Activated T-helper 1 cell treated with Interleukin-2 at 50 U/mL for 16 hours (primary cell): ENCODE measurements around the gene PDE1C.

Experiments used
- DNase-seq: peaks from one replicate; pipeline ENCODE4 v3.0.0-alpha.2; 2020; ENCODE audit warnings: low read depth

Gene PDE1C

DNA sequence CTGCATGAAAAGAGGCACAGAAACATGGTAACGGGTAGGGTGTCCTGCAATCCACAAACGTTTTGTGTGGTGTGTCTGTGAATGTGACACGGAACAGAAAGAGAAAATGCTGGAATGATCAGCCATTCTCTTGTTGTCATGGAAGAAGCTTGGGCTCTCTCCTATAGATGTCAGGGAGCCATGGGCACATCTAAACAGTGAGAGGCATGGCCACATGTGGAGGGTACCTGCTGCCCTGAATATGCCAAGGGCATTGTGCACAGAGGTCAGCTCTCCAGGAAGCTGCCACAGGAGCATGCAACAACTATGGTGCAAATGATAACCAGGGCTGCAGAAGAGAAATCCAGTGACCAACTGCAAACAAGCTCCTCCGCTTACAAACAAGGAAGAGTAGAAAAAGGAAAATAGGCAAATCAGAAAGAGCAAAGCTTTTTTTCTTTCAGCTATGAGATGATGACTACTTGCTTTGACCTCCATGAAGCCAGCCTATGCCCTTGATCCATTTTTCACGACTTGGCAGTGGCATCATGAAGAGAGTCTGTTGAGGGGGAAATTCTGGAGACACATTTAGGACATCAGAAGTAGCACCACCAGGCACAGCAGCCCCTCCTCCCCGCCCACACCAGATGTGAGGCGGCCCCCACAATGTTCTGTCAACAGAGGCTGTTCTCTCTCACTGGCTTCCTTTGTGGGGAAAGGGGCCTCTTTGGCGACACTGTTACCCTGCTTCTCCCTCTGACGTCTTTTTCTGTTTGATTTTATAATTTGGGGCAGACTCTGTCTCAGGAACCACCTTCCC, 4.8 kb upstream of the PDE1C start:
- DNase-seq = no peak

DNA sequence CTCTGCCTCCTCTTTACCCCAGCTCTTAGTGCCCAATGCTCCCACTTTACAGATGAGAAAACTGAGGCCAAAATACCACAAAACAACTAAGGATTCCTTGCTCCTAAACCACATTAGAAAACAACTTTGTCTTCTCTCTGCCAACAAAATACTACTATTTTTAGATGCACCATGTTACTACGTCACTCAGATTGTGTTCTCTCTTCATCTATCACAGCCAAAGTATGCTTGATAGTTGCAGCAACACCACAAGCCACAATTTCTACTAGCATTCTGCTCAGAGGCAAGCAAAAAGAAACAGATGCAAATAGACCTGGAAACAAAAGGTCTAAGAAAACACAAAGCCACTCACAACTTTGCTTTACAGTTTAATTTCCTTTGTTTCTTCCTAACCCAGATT, 3.3 kb upstream of the PDE1C start:
- DNase-seq = no peak

DNA sequence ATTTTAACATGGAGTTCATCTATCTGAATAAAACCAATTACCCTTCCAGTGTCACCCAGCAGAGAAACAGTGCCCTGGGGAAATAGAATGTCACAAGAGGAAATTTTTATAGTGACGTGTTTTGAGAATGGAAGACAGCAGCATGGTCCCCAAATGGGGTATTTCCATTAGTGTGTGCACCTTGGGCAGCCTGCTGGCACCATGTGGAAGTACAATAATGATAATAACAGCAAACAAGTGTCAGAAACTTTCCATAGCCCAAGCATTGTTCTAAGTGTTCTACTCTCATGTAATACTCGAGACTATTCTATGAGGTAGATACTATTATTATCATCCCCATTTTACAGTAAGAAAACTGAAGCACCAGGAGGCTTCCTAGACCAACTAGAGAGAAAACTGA, 2.2 kb upstream of the PDE1C start:
- DNase-seq = no peak

DNA sequence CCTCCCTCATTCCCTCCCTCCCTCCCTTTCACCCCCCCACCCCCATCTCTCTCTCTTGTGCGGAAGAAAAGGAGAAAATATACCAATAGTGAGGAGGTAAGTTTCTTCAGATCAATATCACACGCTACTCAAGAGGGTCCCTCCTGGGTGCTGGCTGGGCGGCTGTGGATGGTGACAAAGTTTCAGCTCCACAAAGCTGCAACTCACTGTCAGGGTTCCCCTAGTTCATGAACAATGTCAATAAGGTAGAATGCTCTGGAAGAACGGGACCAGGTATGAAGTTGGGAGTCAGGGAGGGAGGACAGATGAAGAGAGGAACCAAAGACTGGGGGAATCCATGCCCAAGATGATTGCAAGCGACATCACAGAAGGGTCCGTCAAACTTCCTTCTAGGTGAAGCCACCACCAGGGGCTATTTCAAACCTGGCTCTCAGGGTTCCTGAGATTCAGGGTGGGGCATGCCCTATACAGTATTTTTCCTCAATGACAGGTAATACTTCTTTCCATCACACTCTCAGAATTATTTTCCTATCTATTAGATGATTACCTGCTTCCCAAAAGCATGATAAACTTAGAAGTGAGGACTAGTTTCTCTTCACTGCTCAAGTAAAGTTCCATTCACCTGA, 1.4 kb upstream of the PDE1C start:
- DNase-seq = no peak

DNA sequence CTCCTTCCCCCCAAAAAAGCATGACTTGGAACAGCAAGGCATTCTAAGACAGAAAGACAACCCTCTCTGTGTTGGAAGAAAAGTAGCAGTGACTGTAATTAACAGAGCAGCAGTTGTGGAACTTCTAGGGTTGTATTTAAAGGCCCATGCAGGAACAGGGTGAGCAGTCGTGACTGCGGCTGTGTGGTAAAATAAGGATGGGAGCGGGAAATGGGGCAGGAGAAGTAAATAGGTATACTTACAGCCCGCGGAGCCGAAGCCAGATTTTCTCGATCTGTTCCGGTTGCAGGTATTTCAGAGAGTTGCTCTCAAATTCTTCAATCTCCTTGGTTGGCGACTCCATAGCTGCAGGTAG, 179 bp downstream of the PDE1C start:
- DNase-seq = no peak

DNA sequence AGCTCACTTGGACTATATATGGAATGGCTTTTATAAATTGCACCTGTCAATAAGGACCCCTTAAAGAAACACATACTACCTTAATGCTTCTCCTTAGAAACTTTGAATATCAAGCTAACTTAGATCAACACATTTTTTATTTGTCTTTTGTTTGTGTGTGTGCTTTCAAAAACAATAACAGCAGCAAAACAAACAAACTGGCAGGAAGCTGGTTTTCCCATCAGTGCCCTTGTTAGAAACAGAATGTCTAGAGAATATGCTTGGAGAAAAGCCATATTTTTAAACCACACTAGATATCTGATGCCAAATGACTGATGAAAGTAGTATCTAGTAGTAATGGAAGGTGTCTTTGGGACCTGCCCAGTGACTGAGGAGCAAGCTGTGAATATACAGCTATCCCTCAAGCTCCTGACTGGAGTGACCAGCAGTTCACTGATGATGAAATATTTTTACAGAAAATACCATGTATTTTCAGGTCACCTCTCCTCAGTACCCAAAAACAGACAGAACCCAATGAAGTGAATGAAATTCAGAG, 1.0 kb downstream of the PDE1C start:
- no peak for DNase-seq

DNA sequence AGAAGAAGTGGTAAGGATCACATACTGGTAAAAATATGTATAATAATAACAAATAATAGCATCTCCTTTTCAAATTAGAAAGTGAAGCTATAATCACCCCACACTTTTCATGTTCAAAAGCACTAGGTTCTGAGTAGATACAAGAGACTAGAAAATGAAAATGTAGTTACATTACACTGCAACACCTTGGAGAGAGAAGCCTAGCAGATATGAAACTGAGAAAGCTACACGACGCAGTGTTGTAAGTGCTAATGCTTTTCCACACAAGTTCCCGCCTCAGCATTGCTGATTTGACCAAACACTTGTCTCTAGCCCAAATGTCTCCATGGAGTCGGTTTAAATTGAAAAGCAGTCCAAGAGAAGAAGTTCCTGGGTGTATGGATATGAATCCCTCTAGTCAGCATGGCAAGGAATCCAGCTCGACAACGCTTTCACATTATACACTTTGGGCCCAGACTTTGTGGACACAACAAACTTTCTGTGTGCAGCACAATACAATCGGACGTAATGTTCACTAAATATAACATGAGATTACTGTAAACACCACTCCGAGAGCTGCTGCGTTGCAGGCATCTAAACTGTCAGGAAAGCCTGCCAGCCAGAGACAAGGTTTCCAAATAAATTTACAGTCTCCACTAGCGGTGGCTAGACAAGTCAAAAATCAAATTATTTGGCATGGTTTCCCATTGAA, 1.7 kb downstream of the PDE1C start:
- no peak for DNase-seq

DNA sequence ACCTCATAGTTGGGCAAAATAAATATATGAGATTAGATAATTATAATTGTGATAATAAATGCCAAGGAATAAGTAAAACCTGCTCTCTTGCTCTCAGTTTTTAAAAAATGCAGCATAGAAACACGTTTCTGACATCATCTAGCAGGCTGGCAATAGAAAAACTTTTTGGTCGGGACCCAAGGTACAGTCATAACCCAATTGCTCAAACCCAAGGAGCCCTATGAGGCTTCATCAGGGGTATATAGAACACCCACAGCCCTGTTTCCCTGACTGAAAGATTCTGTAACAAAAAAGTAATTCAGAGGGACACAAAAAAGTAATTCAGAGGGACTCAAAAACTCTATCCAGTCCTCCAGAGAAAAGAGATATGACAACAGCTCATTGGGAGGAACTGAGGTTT, 3.8 kb downstream of the PDE1C start:
- DNase-seq = no peak

DNA sequence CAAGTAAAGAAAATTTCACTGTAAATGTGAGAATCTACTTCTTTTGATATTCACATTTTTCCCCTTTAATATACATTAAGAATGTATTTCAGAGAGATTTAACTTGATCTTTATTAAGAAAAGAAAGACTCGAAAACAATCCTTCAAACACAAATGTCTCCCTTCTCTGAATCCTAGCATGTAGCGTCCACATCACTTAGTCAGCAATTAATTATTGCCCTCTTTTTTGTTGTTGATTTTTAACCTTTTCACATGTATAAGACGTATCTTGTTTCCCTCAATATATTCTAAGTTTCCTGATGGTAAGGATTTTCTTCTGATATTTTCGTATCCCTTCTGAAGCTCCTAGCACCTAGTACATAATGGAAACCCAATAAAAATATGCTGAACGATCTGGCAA, 6.6 kb downstream of the PDE1C start:
- no peak for DNase-seq

DNA sequence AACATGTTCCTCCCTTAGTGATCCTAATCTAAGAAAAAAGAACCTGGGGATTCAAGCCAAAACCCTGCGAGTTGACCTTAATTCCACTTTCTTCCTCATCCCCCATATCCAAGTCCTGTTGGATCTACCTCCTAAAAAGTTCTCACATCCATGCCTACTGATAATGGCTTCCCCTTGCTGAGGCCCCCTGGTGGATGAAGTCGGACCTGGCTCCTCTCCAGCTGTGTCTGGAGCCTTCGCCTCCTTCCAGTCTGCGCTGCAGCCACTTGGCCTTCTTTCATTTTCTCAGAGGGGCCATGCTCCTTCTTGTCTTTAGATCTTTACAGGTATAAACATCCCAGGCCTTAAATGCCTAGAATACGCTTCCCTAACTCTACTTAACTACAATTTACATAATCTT, 8.1 kb downstream of the PDE1C start:
- DNase-seq = no peak

DNA sequence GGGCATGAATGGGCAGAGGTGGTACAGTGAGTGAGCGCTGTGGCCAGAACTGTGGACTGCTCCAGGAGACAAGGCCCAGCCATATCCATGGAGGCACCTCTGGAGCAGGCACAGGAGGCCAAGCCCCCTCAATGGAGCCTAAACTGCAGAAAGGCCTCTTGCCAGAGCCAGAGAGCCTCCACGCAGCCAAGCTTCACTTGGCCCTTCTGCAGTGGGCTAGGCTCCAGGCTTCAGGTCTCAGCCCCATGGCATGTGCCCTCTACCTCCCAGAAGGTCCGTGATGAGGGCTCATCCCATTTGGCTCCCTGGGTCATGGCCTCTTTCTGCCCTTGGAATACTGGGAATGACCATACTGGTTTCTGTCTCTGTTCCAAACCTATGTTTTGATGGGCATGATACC, 8.9 kb downstream of the PDE1C start:
- DNase-seq = no peak

DNA sequence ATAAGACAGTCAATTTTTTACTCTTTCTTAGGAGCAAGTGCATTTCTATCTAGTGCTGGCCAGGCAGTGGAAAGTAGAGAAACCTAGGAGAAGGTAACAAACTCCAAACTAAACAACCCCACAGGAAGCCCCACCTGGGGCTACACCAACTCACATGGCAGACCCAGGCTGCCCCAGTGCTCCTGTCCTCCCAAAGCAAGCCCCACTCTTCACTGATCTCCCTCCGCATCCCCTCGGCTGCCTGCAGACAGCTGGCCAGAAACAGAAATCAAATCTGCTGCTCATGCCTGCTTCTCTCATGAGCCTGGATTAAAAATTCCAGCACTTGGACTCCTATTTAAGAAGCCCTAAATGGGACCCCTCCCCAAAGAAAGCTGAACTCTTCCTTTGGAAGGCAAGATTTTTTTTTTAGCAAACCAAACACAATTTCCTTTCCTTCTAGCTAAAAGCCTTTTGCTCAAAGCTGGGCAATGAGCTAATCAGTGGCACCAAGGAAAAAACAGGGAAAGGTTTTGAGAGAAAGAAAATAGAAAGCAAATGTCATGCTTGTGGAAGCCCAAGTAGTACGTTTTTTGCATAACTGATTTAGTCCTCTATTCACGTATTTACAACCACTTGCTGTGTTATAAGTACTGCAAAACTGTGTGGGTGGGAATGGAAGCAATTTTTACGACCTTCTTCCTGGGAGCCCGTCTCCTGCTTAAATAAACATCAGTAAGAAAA, 10.8 kb downstream of the PDE1C start:
- no peak for DNase-seq

DNA sequence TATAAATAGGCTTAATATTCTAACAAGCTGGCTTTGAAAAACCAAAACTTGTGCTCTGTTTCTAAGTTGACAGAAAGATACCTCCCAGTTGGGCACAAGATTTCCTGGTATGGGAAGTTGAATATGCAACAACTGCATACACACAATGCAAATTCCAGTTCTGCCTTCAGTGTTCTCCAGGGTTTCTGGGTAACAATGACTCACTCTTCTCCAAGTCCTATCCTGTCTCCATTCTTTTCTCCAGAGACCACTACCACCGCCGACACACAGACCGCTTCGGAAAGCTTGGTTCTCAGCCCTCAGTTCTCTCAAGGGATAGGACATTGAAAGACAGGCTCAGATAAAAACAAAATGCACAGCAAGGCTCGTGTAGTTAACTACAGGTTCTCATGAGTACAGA, 12.2 kb downstream of the PDE1C start:
- no peak for DNase-seq

DNA sequence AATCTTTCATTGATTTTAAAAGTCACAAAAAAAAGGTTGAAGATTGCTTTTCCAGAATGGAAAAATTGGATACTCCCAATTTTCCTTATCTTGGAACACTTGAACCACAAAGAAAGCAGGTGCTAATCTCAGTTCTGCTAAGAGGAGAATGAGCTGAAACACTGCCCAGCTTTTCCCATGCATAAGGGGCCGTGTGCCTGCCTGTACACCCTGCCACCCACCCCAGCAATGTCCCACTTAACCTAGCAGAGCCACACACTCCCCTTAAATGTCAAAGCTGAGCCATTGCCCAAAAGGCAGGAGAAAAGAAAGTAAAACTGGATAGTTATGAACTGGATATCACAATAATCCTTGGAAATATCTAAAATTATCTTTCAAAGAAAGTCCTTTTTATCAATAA, 13.4 kb downstream of the PDE1C start:
- DNase-seq = no peak

DNA sequence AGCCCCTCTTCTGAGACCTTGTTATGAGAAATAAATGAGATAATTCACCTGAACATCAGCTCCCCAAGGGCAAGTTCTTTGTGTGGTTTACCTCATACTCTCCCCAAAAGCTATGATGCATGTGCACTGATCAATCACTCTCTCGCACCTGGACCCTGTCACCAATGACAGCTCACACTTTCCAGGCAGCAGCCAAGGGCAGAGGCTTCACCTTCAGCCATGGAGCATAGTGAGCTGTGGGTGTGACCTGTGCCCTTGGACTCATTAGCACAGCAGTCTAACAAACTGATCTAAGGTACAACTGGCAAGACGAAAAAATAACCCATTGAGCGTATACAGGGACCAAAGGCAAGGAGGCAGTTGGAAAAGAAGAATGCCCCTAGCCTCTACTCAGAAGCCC, 17.0 kb downstream of the PDE1C start:
- no peak for DNase-seq

DNA sequence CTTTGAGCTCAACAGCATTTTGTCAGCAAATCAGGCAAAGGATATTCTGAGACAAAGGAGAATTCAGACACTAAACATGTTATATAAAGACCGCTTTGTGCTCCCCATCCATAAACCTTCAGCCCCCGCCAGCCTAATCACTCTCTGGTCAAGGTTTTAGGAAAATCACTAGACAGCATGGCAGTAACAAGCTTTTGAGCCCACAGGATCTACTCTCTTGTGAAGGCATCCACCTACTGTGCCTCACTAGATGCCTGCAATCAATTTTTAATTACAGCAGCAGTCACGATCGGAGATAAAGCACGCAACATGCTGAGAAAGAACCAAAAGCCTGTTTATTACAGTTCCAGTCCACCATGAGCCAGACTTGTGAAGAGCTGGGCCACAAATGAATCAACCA, 19.1 kb downstream of the PDE1C start:
- DNase-seq = no peak

DNA sequence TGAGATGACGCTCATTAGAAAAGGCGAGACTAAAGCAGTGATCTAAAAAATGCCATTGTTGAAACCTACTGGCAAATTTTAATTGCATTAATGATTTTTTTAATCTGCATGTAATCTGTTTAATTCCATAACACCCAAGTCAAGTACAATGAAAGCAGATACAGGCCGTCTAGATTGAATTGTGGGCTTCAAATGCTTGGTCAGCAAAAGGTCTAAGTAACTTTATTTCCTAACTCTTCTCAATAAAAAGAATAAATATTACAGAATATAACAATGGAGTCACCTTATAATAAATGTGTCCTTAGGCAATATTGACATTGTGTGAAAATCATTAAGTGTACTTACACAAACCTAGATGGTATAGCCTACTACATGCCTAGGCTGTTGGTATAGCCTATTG, 20.6 kb downstream of the PDE1C start:
- DNase-seq = no peak

DNA sequence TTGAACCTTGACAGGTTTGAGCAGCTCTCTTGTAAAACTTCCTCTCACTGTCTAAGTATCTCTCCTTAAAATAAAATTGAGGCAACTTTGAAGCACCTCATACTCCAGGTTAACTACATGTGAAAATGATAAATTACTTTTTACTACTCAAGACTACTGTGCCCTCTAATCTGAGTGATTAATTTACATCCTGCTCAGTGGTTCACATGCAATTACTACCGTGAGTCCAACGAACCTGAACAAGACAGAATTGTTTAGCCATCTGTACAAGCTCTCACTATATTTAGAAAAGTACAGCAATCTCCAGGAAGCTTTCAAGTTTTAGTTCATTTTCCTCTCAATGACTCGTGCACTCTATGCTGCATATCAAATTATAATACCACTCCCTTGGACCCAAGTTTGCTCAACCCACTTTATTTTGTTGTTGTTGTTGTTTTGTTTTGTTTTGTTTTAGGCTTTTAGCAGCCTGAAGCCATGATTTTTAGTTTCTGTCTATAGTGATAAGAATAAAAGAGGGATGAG, 21.2 kb downstream of the PDE1C start:
- no peak for DNase-seq

DNA sequence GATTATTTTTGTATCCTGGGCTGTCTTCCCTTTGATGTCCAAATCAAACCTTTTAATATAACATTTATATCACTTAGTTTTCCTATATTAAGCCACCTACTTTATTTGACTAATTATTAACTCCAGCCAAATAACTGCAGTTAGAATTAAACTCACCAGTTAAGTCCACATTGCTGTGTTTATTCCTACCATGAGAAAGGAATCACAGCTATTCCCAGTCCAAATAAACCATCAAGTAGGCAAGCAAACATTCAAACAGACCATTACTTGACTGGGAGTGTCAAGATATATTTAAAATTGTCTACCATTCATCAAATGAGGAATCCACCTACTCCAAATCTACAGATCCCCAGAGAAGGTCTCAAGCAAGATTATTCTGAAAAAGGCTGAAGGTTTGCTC, 22.4 kb downstream of the PDE1C start:
- no peak for DNase-seq

DNA sequence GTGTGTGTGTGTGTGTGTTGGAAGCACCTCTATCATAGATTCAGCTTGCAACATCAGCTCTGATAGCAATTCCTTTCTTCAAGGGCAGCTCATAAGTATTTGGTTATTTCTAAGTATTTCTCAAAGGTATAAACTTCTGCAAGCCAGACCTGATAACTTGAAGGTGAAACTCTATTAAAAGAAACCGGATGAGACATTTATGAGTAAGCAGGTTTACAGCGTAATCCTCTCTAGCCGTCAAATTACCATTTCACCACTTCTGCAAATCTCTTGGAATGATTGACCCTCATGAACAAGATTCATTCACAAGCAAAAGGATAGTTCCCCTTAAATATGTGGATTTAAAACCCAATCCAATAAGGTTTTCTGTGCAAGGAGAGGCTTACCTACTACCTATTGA, 23.1 kb downstream of the PDE1C start:
- no peak for DNase-seq

DNA sequence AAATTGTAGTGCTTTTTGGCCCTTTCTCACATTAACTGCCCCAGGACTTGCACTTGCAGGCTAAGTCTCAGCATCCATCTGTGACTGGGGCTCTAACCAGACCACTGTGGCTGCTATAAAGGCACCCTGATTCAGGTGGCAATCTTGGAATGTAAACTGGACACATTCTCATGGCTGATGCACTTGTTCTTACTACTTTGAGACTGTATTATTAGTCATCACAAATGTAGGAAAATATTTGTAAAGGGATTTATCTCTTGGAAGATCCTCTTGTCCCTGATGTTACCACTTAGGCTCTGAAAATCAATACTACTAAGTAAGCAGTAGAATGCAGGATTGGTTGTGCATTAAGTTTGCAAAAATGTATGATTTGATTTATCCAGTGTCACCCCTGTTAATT, 25.0 kb downstream of the PDE1C start:
- no peak for DNase-seq

DNA sequence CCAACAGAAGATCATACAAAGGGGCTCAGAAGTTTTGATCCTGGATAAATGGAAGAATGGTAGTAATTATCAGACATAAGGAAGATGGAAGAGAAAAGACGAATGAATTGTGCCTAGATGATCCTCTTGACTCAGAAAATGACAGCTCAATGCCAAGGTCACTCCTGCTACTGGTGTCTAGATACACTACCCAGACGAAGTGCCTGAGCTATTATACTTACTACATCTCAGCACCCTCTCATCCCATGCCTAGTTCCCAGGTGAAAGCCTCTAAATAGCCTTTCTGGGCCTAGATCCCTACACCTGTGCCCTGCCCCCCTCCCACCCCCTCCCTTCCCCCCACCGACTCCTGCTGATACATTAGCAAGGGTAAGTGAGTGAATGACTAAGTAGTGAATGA, 25.5 kb downstream of the PDE1C start:
- no peak for DNase-seq
